Bronchus fibroblast of lung (primary cell): ENCODE measurements around the gene ZNG1C. TPM values are rescaled to one million over a fixed set of nuclear protein-coding genes. Genes with fewer than 3 reads are reported as not detected.

ENCODE experiments used
- total RNA-seq: library from RNA; depleted of rRNA; stranded (reverse); fragments of >200 nt; gene quantifications from 2 replicates; pipeline ENCODE4 v1.2.3, GENCODE V29; 2015

Gene ZNG1C
- total RNA-seq, result 11.9 and 12.9 TPM in 2 replicates

DNA sequence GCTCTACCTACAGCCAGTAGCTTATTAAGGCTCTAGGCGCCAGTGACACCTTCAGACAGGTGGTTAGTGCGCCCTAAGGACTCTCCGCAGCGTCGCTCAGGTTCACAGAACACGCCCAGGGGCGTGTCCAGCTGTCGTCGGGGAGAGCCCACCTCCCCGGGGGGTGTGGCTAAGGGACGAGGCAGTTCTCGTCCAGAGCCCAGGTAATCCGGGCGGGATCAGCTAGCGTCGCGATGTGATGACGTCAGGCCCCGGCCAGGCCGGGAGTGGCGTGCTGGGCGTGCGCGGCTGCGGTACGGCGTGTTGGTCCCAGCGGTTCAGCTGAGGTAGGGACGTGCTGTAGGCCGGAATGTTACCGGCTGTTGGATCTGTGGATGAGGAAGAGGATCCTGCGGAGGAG is at the start of gene ZNG1C:
ZNG1C (plus strand) TSS at position 301 of the 400 bp plus-strand sequence; CDS start at position 350, 49 bp downstream.

GRCh38 chr9:68302567-68302966 is 60.8 kb downstream of the ZNG1C start, which contains the start of gene FOXD4L3:
Gene FOXD4L3 (plus strand): TSS chr9:68302867. CDS start chr9:68302952, 85 bp downstream.

Other genes starting within 250 kb of the ZNG1C start
- not detected in 2 replicates for gene FOXD4L3, start 60.9 kb downstream of the ZNG1C start, total RNA-seq
- gene PGM5, start 114.6 kb downstream of the ZNG1C start, total RNA-seq, result 0.34 and 1.0 TPM in 2 replicates